GM18507 (cell line): ENCODE results near the gene TTLL13.

Experiments used
- DNase-seq: peaks from one replicate; pipeline ENCODE4 v3.0.0; 2011; ENCODE audit warnings: low read depth; ENCODE audit not compliant: insufficient read length; ENCODE audit errors: extremely low spot score
- FAIRE-seq: peaks from 2 replicates; lab custom pipeline; 2011; peaks lifted over from hg19 to GRCh38; lab: Jason Lieb, UNC

Gene TTLL13, protein sequence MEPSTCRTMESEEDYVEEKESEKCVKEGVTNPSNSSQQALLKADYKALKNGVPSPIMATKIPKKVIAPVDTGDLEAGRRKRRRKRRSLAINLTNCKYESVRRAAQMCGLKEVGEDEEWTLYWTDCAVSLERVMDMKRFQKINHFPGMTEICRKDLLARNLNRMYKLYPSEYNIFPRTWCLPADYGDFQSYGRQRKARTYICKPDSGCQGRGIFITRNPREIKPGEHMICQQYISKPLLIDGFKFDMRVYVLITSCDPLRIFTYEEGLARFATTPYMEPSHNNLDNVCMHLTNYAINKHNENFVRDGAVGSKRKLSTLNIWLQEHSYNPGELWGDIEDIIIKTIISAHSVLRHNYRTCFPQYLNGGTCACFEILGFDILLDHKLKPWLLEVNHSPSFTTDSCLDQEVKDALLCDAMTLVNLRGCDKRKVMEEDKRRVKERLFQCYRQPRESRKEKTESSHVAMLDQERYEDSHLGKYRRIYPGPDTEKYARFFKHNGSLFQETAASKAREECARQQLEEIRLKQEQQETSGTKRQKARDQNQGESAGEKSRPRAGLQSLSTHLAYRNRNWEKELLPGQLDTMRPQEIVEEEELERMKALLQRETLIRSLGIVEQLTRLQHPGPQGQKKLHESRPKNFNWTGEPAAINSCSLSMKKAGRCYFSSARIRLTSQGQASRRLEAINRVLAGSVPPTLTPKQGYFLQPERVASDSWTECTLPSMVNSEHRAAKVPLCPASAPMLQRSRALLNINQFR

DNA sequence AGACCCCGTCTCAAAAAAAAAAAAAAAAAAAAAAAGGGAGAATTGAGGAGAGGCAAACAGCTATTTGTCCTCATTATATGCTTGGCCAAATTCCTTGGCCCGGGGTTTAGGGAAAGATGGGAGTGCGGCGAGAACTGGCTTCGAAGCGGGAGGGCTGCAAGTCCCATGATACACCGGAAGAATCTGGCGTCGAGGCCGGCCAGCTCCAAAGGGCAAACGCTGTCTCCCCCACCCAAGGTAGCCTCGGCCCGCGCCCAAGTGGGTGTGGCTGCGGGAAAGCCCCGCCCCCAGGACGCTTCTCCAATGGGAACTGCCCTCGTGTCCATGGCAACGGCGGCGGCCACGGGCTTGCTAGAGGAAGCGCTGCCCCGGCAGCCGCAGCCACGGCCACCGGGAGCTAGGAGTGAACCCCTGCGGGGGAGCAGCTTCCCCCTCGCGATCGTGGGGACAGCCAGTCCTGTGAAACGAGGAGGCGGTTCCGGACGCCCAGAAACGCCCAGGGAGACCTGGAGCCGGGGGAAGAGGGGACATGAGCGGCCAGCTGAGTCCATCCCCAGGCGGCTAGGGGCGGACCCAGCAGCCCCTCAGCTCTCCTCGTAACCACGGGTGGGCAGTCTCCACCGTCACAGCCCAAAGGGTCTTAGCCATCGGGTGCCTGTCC is at the start of gene TTLL13:
Gene TTLL13 (plus strand): TSS at position 354 of the 661 bp plus-strand sequence. CDS start 1,075 bp downstream, outside the sequence.
- DNase-seq (peak; percentile 64), FAIRE-seq (no peak)

DNA sequence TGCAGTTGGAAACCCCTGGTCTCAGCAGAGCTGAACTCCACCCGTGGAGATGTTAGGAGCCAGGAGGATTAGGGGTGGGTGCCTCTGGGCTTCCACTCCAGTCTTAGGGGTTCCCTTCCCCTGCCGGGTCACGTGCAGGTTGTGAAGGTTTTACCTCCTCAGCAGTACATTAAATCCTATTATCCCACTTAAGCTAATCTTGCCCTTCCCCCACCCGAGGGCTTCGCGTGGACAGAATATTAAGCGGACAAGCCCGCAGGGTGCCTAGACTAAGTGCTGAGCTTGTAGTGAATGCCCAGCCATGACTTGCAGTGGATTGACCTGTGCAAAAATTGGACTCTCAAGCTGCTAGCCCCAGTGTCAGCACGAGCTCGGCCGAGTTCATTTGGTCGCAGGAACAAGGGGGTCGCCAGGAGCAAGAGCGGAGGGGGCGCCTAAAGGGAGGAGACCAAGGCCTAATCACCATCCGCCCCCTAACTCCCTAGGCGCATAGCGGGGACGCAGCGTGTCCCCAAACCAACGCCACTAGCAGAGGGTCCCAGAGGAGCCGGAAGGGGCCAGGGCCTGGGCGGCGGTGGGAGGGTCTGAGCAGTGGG is 48.7 kb upstream of the TTLL13 start:
- FAIRE-seq (no peak), DNase-seq (no peak)

DNA sequence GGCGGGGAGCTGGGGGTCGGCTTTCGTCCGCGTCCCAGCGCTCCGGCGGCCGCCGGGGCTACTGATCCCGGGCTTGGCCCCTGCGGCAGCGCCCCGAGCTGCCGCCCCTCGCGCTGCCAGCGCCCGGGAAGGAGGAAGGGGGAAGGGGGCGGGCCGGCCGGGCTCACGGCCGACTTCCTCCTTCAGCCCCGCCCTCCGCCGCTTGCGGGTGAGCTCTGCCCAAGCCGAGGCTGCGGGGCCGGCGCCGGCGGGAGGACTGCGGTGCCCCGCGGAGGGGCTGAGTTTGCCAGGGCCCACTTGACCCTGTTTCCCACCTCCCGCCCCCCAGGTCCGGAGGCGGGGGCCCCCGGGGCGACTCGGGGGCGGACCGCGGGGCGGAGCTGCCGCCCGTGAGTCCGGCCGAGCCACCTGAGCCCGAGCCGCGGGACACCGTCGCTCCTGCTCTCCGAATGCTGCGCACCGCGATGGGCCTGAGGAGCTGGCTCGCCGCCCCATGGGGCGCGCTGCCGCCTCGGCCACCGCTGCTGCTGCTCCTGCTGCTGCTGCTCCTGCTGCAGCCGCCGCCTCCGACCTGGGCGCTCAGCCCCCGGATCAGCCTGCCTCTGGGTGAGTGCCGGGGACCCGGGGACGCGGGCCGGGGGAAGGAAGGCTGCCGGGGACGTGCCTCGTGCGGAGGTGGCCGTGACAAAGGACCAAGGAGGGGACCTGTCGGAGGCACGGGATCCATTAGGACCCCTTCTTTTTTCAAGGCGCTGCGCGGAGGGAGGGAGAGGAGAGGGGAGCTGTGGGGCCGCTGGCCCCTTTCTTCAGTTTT is 48.0 kb upstream of the TTLL13 start, which contains the start of gene SEMA4B:
Gene SEMA4B (plus strand): TSS at position 201 of the 814 bp plus-strand sequence. CDS start 249 bp downstream, at position 450.
- DNase-seq (peak; percentile 84), FAIRE-seq (no peak)

DNA sequence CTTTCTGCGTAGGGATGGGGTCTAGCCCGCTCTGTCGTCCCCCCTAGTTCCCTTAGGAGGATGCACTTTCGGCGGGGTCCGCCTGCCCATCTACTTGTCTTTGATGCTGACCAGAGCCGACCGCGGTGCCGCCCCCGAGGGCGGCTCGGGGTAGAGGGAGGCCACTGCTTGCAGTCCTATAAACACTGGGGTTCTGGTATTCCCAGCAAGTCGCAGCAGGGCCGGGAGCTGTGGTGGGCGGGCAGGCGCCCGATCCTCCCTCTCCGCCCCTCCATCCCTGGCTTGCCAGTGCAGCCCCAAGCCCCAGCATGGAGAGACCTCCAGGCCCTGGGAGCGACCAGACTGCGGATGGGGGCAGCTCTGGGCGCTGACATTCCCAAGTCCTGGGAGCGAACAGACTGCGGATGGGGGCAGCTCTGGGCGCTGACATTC is 47.4 kb upstream of the TTLL13 start:
- FAIRE-seq: no peak
- no peak for DNase-seq

DNA sequence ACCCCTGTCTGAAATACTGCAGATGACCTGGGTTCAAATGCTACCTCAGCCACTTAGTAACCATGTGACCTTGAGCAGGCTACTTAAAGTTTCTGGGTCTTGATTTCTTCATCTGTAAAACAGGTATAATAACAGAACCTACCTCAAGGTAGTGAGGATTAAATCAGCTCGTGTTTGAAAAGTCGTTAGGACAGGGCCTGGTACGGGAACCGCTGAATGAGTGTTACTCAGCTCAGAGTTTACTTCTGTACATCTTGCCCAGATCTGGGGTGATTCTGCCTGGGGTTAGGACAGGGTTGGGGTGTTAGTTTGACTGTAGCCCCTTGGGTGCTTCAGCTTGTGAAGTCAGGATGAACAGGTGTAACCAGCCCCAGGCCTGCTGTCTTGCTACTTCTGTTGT is 46.4 kb upstream of the TTLL13 start:
- no peak for FAIRE-seq
- DNase-seq: no peak

DNA sequence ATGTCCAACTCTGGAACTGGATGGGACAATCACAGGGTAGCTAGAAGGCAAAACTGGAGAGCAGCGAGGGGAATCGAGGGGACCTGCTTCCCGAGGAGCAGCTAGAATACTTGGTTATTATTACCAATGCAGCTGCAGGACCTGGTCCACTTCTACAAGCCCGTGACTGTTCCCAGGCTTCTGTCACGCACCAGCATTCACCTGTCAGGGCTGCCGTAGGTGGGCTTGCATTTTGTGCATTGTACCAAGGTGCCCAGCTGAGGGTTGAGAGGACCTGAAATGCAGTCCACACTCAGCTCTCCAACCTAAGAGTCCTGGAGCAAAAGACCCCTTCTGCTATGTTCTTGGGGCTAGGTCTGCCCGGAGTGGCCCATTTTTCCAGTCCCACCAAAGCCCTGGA is 45.9 kb upstream of the TTLL13 start:
- FAIRE-seq: no peak
- no peak for DNase-seq

DNA sequence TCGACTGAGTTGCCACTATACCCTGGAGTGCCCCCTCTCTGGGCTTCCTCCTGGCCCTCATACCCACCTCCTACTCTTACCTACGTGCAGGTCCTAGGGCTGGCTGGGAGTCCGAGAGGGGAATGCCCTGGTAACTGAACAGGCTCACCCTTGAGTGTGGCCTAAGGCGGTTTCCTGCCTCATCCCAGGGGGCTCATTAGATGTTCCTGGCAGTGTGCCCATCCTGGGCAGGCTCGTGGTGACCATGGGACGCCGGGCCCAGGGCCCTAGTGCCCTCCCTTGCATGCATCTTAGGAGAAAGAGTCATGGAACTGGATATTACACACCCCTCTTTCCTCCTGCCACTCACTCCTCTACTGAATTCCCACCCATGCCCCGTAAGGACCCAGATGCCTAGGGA is 45.4 kb upstream of the TTLL13 start:
- DNase-seq (no peak), FAIRE-seq (no peak)

DNA sequence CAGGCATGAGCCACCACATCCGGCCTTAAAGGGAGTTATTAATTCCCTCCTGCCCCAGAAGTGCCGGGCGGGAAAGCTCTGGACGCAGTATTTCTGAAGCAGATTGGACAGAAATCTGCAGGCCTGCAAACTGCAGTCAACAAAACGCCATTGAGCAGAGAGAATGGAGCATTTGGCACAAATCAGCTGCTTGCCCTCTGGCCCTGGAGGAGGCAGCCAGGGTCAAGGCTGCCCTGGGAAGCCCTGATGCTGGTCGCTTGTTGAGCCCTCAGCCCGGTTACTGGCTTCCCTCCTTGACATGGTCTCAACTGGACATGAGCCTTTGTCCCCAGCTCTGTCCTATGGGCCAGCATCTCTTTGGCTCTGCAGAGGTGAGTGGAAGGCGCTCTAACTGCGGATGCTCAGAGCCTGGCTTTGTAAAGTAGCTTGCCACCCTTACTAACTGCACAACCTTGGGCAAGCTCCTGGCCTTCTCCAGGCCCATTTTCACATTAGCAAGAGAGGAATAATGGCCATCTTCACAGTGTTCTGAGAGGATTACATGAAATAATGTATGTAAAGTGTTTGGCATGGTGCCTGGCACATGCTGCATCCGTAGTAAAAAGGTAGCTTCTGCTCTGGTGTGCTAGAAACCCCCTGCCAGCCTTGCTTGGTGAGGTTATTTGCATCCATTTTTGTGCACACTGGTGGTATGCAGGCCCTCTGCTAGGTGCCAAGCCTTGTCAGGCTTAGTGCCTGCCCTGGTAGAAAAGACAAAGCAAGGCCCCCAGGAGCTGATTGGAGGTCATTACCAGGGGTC is 44.1 kb upstream of the TTLL13 start:
- DNase-seq (no peak), FAIRE-seq (no peak)

DNA sequence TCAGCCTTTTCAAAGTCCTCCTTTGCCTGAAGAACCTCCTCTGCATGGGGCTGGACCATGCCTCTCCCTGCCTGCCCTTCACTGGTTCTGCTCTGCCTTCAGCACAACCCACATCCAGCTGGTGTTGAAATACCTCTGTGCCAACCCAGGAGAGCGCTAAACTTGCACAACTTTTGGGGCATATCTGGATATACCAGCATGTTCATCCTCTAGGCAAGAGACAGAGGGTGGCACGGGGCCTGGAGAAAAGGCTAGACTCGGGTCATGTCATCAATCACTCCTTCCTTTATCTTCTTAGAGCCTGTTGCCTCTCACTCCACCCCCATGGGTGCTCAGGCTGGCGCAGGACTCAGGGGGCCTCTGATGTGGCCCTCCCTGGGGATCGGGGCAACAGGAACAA is 43.5 kb upstream of the TTLL13 start:
- no peak for DNase-seq
- no peak for FAIRE-seq

DNA sequence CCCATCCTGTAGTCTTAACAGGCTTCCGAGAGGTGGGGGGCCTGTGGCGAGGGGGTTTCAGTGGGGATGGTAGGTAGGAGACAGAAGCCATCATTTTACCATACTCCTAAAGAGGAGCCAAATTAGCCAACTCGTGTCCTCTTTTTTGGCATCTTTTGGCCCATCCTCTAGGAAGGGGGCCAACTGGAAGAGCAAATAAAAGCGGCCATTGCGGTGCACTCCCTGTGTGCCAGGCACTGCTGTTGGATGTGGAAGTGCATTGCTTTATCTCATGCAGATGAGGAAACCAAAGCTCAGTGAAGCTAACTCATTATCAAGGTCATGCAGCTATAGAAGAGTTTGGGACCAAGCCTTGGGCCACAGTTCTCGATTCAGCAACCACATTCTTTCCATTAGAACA is 42.1 kb upstream of the TTLL13 start:
- no peak for DNase-seq
- no peak for FAIRE-seq

DNA sequence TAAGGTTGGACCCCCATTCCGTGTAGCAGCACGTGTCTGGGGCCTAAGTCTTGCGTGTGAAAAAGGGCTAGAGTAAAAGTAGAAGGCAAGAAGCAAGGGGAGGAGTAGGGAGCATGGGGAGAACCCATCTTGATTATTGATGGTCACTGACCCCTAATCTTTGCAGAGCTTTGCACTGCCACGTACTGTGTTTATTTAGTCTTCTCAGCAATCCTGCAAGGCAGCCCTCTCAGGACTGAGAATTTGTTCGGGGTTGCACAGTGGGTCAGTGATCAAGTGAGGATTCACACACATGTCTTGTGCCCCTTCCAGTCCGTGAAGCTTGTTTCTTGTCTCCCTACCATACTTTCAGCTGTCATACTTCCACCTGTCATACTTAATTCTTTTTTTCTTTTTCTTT is 41.0 kb upstream of the TTLL13 start:
- no peak for DNase-seq

DNA sequence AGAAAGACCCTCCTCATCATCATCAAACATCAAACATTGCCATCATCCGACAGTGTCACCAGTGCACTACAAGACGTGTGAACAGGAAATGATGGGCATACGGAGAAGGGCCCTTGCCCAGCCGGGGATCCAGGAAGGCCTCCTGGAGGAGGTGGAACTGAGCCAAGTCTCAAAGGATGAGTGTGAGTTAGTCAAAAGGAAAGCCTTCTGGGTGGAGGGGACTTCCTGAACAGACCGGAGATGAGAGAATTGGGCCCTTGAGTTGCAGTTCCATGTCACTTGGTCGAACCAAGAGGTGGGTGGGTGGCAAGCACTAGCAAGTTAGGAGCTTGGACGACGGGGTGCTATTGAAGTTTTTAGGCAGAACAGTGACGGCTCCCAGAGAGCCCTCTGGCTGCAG is 39.8 kb upstream of the TTLL13 start:
- FAIRE-seq: peak; percentile 90
- DNase-seq: no peak

More for the DNA sequence above, 41.0 kb upstream of the TTLL13 start:
- no peak for FAIRE-seq

DNA sequence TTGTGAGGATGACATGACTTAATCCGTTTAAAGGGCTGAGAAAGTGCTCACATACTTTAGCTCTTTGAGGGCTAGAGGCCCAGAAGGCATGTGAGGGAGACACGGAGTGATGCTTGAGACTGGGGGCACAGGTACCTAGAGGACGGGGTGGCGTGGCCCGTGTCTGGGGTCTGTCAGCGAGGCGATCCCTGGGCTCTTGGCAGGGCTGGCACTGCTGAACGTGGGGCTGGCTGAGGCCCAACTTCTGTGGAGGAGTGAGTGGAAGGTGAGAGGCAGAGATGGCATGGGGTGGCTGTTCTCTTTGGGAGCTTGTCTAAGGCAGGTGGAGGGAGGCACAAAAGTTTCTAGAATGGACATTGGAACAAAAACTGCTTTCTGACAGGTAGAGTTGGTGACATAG is 38.8 kb upstream of the TTLL13 start:
- no peak for FAIRE-seq
- DNase-seq: no peak

DNA sequence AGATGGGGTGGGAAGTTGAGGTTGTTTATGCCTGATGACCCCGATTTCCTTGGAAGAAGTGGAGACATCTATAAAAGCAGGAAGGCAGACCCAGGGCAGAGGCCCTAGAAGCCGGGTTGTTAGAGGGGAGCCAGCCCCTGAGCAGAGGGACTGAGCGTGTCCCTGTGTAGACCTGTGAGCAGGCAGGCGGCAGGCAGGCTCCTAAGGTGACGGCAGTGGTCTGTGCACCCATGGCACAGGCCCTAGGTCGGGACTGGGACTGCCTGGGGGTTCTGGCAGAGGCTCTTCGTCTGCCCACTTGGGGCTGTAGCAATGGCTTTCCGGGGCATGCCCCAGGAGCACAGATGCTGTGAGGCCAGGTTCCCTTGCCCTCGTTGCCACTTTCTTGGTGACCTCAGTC is 38.3 kb upstream of the TTLL13 start:
- DNase-seq (no peak), FAIRE-seq (no peak)

DNA sequence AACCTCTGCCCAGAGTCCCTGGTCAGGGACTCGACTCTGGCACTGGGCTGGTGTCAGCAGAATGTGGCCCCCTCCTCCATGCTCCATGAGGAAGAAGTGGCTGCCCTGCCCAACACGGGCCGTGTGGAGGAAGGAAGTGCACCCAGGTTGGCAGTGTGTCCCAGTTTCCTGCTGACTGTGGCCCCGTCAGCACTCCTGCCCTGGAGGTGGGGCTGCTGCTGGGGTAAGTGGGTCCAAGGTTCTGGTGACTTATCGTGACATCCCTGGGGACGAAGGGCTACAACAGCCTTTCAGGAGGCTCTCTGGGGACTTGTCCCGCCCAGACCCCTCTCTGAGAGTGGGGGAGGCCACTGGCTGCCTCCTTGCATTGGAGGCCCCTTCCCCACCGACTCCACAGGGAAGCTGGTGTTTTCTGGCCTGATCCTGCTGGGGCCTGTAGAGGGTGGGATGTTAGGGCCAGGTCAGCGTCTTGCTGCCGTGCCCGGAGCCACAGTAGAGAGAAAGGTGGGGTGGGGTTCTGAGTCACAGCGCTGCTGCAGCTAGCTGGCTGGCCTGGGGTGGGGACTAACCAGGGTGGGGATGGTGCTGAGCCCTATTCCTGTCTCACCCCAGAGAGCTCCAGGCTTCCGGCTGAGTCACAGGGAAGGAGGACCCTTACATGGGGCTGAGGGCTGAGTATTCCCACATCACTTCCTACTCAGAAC is 37.8 kb upstream of the TTLL13 start:
- FAIRE-seq (no peak), DNase-seq (no peak)

DNA sequence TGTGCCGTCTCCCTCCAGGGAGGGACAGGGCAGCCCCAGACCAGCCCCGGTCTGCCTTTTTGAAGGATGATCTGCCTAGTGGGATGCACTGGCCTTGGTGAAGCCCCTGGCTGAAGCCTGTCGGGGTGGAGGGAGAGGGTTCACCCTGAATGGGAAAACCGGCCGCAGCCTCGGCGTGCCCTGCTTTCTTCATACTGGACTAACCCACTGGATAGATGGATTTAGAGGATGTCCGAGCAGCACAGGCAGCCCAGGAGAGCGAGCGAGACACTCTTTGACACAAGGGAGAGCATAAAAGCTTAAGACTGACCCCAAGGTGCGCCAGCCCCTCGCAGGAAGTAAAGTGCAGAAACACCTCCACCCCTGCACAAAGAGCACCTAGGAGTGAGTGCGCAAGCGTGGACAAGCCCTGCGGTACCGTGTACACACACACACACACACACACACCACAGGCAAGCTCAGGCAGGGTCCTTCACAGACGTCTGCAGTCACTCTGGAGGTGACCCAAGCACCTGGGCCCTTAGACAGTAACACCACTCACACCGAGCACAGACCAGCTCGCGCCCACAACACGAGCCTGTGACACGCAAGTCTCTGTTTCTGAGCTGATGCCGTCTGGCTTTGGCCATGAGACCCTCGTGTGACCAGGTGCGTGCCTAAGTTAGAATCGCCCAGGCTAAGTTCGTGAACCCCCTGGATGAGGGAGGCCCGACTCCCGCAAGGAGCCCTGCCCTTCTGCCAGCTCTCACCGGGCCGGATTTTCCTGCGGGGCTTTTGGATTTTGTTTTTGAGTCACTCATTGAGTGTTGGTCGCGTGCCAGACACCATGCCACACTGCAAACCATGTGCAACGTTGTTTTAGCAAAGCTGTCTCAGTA is 36.9 kb upstream of the TTLL13 start:
- DNase-seq: no peak
- FAIRE-seq: no peak
